WI38 (cell line): Measurements from ENCODE around the gene MYO16.

Experiments used
- H3K4me3 ChIP-seq: 2 replicates; pipeline ENCODE4 v1.5.1; 2011; ENCODE audit warnings: low read depth, mild to moderate bottlenecking, control low read depth, low read length
- CTCF ChIP-seq: IDR thresholded peaks from 2 replicates; pipeline ENCODE4 v1.5.1; 2012; ENCODE audit warnings: low read depth, mild to moderate bottlenecking, control low read depth, low read length

MYO16 gene

GRCh38 chr13:109152311-109152820 is 523.0 kb downstream of the MYO16 start:
- H3K4me3 ChIP-seq: no peak overlapping the region
- no peak for TF ChIP-seq CTCF

DNA sequence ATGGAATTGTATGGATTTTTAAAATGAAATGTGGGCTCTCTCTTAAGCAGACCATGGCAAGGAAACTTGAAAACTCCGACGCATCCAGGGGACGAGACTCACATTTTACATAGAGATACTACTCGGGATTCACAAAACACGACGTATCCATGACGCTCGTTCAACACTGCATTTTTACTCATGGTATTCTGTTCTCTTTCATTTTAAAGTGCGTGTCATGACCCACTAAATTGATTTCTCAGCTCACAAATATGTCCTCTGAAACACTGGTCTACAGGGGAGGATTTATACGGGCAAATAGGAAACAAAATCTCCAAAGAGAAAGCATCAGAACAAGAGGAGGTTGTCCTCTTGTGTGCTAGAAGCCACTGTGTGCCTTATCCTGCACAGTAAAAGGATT is 523.5 kb downstream of the MYO16 start:
- no peak overlapping the region for H3K4me3 ChIP-seq
- no peak for TF ChIP-seq CTCF

DNA sequence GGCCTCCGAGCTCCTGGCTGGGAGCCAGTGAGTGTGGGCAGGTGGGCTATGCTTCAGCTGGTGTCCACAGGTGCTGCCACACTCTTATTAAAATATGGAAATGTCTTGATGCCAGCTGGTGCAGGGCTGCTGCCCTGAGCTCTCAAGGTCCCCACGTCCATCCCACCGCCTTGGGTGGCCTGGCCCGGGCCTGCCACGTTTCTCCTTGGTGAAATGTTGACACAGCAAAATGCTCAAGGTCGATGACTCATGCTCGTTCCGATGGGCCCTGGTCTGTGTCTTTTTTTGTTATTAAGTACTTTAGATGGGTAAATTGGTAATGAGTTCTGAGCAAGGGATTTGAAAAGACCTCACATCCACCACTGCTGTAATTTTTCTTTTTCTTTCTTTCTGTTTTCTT is 524.7 kb downstream of the MYO16 start:
- no peak overlapping the region for H3K4me3 ChIP-seq
- no peak for TF ChIP-seq CTCF

GRCh38 chr13:109154546-109154945 is 525.1 kb downstream of the MYO16 start:
- H3K4me3 ChIP-seq: no peak overlapping the region
- no peak for TF ChIP-seq CTCF

DNA sequence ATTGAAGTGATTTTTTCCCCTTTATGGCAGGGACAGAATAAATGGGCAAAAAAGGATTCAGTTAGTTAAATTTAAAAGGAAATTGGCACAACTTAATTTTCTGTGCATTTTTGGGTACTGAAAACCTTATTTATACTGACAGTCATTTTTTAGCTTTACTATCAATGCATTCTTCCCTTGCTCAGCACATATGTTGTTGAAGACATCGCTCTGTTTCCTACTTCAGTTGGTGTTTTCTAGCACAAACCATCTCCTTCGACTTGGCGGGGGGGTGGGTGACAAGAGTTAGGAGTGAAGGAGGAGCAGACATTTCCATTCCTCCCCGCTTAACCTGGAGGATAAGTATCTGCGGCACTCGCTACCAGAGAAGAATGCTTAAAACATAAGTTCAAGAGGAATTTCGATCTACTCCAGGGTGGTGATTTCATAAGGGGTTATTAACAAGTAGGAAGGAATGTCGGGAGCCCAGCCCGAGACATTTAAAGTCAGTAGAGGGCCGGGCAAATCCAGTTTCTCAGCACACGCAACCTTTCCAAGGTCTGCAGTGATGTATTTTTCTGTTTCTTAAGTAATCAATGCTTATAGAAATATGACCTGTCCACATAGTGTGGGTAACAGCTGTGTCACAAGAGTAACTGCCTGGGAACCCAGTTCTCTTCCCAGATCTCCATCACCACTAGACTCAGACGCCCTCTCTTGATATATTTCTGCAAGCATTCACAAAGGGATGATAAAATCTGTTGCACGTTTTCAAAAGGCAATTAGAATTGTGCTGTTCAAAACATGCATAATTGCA is 525.8 kb downstream of the MYO16 start:
- H3K4me3 ChIP-seq: peak overlapping the region; percentile 32
- TF ChIP-seq CTCF: no peak

- peak overlapping the region; percentile 32 for H3K4me3 ChIP-seq
Measured at GRCh38 chr13:109156181-109156935, 526.9 kb downstream of the MYO16 start.

More at GRCh38 chr13:109156181-109156935, 526.9 kb downstream of the MYO16 start:
- TF ChIP-seq CTCF: no peak
